ENCODE data around the gene LGALS9C.
"Not testable (repeated sequence)": the region's sequence is repeated elsewhere in the genome, so short reads cannot be mapped to it uniquely, and the experiment has no call there.

Gene LGALS9C

GRCh38 chr17:18542234-18542633 lies 65.6 kb downstream of the LGALS9C start:
- ATAC-seq, result not testable (repeated sequence)

DNA sequence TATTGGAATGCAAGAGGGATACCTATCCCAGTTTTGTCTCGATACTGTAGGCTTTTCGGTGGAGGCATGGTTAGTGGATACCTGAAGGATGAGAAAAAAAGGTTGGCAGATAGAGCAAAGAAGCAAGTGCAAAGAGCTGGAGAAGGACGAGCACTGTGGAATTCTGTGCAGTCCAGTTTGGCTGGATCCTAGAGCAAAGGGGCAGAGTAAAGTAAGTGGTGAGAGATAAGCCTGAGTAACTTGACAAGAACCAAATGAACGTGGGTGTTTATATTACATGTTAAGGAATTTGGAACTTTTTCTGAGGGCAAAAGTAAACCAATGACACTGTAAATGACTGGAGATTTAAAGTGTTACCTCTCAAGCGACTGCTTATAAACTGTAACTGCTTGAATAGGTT lies 66.3 kb downstream of the LGALS9C start:
- not testable (repeated sequence) for ATAC-seq

Data from SK-N-SH treated with all-trans-retinoic acid at 6 μM for 48 hours (cell line).